CD4-positive, alpha-beta T cell treated with Interleukin-21 for 1 hour (primary cell): ENCODE measurements around the gene ABCA13.

Experiments used
- DNase-seq: peaks from one replicate; pipeline ENCODE4 v3.0.0-alpha.2; 2020

The ABCA13 gene

DNA sequence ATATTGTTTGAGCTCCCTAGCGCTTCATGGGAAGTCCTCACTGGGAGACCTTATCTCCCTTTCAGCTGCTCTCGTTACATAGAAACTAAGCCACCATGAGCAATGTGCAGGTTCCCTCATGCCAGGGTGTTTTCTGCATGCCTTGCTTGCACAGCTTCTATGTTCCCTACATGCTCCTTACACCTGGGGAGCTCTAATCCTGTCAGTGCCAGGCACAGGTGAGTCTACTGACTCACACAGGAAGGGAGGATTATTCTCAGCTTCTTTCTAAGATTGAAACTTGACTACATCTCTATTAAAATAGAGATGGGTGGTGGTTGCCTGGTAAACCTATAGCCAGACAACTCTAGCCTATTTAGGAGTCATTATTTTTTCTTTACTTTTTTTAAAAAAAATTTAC lies 377.4 kb downstream of the ABCA13 start:
- no peak for DNase-seq

DNA sequence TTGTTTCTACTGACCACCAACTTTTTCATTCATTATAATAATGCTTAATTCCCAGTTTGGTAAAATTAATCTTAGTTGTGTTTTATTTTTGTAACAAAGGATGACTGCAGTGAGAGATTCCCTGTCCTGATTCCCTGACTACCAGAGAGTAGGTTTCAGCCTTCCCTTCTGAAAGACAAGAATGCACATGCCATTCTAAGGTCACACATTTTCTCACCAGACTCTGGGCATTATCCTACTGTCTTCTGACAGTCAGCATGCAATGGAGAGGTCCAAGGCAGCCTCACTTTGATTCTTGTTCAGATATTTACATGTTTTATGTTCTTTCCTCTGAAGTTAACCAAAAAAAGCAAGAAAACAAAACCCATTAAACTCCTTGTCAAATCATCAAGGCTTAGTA lies 380.4 kb downstream of the ABCA13 start:
- DNase-seq: no peak

DNA sequence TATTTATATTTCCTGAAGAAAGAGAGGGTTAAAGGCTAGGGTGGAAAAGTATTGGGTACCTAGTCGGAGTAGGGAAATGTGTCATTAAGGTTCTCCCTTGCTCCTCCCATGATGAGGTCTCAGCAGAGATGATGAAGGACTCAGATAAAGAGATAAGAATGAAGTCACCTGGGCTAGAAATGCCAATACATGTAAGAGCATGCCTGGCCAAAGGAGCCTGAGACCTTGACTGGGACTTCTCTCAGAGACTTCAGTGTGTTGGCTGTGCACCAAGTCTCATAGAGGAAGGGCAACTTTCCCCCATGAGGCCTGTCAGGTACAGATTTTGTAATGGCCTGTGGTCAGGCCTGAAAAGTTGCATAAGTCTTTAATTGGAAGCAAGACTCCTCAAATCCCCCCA lies 392.1 kb downstream of the ABCA13 start:
- DNase-seq: no peak

DNA sequence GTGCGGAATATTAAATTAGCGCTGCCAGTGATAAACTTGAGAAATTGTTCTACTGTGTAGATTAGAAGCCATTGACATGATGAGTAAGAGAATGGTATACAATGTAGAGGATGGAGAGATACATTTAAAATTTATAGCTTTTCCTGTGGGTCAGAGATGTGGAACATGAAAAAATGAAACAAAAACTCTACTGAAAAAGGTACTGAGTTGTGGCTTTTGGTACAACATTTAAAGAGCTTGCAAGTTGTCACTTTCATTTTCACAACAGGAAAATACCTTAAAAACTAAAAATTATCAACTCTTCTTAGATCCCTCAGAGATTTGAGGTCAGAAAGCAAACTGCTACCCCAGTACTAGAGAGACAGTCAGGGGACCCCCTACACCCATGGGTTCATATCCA lies 404.3 kb downstream of the ABCA13 start:
- no peak for DNase-seq

DNA sequence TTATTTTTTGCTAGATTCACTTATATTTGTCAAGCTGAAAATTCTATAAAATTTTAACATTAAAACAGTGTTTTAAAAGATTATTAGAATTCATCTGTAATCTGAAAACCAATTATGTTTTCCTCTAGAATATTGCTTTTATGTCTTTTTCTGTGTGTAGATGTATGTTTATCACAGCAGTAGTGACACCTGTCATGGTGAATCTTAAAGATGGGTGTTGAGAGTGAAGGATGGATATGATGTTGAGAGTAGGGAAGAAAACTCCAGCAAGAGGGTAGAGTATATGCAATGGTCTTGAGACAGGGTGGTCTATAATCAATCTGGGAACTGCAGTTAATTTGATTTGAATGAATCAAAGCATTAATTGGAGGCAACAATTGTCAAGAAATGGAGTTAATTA lies 416.2 kb downstream of the ABCA13 start:
- DNase-seq: no peak

DNA sequence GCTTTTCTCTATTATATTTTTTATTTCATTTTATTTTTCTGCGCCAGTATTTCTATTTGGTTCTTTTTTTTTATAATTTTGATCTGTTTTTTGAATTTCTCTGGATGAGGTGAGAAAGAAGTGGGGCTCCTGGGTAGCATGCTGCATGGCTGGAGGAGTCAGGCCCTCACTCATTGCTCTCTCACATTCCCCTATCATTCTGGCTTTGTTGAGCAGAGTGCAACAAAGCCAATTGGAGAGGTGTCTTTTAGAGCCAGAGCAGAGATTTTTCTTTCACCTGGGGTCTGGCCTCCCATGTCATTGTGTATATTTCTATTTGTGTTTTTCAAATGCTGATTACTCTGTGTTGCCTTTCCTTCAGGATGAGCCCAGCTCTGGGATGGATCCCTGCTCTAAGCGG lies 423.1 kb downstream of the ABCA13 start:
- no peak for DNase-seq

DNA sequence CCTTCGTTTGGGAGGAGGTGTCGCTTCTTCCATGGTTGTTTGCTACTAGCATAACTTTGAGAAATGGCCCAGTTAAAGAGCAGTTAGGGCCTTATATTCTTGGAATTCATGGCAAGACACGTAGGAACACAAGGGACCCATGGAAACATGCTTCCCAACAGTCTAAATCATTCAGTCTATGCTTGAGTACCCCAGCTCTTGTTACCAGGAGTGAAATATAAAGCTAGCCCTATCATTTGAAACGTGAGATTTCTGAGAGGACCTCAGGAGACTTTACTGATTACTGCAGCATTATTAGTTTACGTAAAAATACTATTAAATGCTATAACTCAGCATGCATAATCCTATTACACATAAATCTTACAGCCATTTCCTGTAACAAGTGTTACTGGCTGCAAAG lies 424.5 kb downstream of the ABCA13 start:
- DNase-seq: no peak

DNA sequence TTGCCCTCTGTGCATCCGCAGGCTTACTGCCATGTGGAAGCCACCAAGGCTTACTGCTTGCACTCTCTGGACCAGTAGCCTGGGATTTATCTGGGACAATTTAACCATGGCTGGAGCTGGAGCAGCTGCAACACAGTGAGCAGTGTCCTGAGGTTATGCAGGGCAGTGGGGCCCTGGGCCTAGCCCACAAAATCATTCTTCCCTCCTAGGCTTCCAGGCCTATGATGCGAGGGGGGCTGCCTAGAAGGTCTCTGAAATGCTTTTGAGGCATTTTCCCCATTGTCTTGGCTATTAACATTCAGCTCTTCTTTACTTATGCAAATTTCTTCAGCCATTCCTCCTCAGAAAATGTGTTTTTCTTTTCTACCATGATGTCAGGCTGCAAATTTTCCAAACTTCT lies 439.4 kb downstream of the ABCA13 start:
- no peak for DNase-seq

DNA sequence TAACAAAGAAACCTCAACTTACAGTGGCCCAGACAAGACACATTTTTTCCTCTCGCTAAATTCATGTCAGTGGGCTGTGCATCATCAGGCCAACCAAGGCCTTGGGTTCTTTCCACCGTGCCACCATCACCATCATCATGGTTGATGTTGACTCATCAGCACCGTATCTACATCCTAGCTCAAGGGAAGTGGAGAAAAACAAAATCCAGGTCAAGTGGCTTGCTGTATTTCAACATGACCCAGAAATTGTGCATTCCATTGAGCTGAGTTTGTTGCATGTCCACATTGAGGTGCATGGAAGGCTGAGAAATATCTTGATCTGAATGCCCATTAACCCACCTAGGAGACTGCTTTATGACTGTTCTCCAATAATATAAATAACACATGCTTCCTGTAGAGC lies 440.7 kb downstream of the ABCA13 start:
- DNase-seq: no peak

DNA sequence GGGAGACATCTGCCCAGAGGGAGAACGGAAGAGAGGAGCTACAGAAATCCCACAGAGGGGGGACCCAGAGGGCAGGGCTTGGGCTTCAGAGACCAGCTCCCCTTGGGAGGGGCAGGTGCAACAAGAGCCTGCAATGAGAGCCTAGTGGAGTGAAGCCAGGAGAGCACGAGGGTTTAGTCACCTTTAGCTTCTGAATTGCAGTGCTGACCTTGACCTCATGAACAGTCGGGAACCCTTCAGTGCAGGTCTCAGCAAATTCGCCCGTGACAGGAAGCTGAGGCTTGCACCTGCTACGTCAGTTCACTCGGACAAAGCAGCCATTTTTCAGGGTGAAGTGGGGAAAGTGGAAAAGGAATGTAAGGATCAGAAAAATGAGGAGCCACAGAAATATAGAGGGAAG lies 446.2 kb downstream of the ABCA13 start:
- DNase-seq: no peak

DNA sequence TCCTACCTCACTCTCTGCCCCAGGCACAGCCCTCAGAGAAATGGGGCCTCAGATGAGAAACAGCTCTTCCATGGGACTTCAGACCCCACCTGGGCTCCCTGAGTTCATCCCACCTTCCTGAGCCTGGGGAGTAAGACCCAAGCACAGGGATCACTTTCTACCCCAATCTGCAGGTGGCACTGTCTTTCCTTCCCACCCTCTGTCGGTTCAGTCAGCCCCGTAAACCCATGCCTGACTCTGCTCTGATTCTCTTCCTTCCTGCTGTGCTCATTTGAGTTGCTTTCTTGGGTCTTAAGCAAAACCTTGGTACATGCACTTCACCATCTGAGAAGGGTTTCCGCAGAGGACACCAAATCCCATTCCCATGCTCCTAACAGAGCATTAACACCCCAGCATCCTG lies 446.7 kb downstream of the ABCA13 start:
- no peak for DNase-seq

DNA sequence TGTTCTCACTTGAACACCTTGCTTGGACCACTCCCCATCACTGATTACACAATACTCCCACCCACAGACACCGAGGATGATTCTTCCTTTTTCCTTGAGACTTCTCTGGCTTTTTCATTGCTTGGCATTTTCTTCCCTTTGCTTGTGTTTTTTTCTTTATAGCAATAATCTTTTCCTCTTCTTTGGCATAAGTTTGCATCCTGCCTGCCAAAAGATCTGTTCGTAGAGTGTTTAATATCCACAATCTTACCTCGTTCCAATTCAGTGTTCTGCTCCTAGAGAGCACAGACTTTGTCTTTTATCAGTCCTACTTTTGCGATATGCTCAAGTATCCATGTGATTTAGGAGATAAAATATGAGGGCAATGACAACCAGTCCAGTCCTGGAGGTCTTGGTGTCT lies 449.8 kb downstream of the ABCA13 start:
- DNase-seq: no peak

DNA sequence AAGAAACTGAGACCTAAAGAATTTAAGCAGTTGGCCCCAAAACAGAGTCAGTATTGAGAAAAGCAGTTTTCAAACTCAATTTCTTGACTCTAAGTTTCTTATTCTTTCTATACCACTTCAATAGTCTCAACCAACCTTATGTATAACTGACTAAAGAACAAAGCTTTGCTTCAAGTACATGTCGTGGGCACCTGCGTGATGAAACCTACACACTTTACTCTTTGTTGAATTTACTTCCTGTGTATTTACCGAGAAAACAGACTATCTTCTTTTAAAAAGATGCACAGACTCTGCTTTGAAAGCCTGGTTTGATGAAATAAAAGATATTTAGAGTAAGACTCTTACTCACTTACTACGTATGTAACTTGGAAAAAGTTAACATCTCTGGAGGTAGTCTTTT lies 455.9 kb downstream of the ABCA13 start:
- no peak for DNase-seq

DNA sequence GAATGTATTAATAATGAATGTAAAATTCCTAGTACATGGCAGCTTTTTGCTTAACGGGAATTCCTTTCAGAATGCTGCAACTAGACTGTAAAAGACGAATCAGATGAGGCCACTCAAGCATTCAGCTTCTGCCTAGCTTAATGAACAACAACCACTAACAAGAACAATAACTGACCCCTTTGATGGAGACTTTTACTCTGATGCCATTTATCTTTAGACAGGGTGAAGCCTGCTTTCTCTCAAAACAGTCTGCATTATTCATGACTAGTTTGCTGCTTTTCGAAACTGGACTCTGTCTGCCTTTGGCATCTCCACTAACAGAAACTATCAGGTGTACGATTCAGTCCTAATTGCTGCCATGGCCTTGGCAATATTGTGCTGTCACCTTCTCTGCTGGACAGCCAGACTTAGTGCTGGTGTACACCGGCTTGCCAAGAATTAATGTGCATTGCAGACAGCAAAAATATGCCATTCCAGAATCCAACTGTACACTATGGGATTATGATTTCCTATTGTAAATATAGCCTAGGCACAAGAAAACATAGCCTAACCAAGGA lies 457.6 kb downstream of the ABCA13 start:
- DNase-seq: no peak

DNA sequence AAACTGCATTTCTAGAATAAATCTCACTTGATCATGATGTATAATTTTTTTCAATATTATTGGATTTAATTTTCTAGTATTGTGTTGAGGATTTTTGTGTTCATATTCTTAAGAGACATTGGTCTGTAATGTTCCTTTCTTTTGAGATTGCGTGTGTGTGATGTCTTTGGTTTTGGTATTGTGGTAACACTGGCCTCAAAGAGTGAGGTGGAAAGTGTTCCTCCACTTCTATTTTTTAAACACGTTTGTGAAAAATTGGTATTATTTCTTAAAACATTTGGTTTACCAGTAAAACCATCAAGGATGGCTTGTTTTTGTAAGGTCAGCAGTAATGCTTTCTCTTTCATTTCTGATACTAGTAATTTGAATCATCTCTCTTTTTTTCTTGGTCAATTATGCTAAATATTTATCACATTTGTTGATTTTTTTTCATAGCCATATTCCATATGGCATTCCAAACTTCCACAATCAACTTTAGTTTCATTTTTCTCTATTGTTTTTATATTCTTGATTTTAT lies 462.9 kb downstream of the ABCA13 start:
- no peak for DNase-seq

DNA sequence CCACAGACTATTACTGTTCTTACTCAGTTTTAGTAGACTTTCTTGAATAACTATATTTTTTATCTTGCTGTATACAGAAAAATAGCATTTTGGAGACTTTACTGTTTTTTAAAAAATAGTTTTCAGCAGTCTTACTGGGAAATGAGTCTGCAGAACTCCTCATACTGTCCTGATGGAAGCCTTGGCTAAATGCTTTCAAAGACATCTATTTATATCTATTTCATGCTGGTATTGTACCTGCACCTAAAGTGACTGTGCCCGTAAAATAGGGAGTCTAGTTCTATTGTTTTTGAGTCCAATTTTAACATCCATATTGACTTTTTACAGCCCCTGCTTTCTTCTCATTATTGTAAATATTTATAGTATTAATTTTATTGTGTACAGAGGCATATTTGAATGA lies 464.5 kb downstream of the ABCA13 start:
- DNase-seq: no peak

DNA sequence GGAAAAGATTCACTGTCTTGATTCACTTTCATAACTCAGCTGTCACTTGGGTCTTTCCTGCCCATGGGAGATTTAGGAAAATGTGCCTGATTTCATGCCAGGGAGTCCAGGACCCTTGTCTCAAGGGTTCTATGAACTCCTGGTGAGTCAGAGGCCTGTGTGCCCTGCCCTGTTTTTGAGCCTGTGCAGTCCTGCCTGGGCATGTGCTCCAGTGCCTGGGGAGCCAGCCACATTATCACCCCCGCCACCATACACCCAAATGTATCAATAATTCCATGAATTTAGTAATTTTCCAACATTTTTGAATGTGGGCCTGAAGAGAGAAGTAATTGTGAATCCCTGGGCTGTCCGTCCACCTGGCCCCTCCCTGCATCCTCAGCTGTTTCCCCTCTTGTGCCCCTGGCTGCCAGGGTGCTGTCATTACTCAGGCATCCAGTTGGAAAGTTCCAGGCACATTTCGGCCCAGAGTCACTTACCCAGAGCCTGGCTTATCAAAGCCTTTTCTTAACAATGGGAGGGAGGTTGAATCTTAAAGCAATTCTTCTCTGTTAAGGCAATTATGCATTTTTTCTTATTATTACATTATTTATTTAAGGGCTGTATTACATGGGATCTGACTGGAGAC lies 465.2 kb downstream of the ABCA13 start:
- DNase-seq: no peak

DNA sequence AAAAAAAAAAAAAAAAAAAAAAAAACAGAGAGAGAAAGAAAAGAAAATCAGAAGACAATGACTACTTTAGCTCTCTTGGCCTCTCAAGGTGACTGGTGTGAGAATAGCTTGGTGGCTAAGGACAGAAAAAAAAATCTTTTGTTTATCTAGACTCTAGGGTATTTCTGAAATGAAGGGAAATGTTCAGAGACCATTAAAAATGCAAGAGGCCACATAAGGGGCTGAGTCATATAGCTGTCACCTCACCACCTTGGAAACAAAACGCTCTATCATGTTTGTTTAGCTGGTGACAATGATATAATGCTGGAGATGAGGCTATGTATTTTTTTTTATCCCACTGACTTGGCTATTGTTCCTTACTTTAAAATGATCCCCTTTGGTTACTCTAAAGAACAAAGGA lies 466.1 kb downstream of the ABCA13 start:
- DNase-seq: no peak

DNA sequence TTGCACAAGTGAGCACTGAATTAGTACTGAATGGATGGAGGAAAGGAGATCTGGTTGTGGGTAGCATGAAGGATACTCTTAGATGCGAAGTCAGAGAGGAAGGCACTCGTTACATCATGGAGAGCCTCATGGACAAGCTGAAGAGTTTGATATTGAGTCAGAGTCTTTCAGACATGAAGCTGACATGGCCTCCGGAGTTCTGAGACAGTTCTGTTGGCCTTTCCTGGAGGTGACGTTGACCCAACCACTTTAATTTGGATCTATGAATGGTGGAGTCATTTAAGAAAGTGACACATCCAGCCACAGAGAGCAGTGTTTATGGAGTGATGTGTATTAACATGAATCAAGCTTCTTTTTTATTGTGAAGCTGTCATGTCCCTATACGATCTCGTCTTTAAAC lies 466.8 kb downstream of the ABCA13 start:
- no peak for DNase-seq

DNA sequence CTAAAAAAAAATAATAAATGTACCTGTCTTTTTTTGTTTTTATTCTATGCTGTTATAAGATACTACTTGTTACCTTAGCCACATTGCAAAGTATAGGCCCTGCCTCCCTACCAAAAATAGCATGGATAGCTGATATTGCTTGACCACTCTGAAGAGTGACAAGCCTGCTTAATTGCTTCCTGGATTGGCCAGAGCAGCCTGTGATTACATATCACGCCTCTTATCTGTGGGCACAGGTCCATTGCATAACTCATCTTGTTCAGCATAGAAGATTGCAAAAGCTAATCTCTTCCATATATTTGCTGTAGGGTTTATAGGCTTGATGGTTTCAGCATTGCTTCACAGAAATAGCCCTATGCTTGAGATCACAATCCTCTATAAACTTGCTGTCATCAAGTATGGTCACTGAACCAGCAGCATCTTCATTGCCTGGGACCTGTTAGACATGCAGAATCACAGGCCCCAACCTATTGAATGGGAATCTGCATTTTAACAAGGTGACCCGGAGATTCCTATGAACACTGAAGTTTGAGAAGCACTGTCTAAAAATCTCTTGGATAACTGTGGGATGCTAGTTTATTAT lies 472.3 kb downstream of the ABCA13 start:
- DNase-seq: no peak

DNA sequence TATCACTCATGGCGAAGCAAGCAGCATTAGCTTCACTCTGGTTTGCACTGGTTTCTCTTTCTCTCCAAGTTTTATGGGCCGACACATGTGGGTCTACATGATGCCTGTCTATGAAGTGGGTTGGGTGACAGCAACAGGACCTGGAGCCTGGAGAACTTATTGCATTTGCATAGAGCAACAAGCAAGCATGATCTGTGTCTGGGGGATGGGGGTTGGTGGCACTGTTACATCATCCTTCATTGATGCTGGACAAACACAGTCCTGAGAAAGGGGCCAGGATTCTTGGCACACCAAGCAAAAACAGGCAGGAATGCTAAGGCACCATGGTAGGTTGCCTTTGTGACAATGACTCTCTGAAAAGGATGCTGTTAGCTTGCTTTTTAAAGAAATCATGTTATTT lies 486.9 kb downstream of the ABCA13 start:
- no peak for DNase-seq

DNA sequence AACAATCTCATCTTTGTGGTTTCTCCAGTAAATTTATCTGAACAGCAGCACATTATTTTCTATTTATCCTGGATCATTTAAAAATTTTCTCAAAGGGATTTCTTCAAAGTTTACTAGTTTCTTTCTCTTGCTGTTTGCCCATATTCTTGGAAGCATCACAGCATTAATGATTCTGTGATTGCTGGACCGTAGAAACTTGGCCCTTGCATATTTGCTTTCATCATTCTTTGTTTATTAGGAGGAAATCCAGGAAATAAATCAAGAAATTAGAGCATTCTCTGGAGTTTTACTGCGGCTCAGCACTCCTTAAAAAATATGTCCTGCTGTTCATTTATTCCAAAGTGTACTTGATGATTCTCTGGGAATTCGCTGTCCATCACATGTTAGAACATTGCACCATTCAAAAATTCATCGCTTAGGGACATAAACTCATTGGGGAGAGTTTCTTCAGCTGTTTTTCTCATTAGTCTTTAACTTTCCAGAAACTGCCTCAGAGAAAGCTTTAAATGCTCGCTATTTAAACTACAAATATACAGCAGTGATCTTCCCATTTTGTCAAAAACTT lies 489.1 kb downstream of the ABCA13 start:
- DNase-seq: no peak

DNA sequence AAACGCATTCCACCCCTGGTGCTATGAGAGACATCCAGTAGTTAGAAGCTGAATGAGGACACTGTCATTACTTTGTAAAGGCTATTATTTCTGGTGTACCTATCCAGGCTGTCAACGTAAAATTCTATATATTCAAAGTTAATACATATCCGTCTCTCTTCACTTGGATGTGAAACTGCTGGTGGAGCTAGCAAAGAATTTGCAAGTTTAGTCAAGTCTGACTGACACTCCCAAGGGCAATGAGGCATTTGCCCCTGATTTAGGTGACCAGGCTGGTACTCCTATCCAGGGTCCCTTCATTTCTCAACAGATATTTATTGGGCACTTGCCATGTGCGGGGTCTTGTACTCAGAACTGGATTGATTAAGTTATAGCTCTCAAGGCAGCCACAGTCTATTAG lies 493.0 kb downstream of the ABCA13 start:
- no peak for DNase-seq

DNA sequence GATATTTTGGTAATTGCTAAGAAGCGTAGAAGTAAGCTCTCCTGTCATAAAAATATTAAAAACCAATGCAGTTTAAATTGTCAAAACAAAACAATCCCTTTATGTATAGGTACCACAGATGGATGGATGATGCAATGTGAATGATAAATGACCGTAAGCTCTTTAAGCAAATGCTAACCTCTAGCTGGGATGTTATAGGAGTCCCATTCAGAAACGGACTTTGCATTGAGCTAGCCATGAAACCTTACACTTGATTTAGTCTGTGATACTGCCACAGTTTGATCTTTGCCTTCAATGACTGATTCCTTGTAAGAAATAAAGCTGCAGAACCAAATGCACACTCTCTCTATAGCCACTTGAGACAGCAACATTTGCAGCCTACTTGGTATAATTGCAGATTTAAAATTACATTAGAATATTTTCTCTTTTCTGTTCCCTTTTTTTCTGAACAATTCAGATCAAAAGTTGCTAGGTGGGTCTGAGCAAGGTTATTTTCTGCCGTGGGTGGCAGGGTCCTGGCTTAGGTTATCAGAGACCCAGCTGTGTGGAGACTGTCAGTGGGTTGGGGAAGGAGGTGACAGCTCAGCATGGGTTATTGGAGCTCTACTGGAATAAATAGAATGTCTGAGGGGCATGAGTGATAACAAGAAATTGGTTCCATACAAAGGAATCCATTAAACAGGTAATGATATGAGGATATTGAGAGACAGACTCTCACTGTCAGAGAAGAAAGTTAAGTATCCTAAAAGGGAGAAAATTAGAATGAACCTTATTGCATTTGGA lies 494.3 kb downstream of the ABCA13 start:
- no peak for DNase-seq
